ACHN (cell line): ENCODE measurements around the gene PDGFA.
A peak's percentile ranks its signal among the peaks of the same experiment; 100 is the strongest.

ENCODE experiments used
- DNase-seq: peaks from one replicate; pipeline ENCODE4 v3.0.0-alpha.2; 2015
- in situ Hi-C: cut with HindIII; loops from 2 replicates; pipeline ENCODE4 v1.10.0; 2017; ENCODE audit warnings: low sequenced_read_pairs, low pct_ligation_motif_present, low pct_unique_long_range_greater_than_20kb

The PDGFA gene

GRCh38 chr7:519484-520390, at the start of gene PDGFA:
Gene PDGFA (minus strand): TSS chr7:519846. CDS start chr7:519001, 845 bp downstream.
- peak; percentile 81 for DNase-seq
- in situ Hi-C loops, result no loop called here

GRCh38 chr7:568031-568951, 48.6 kb upstream of the PDGFA start:
- no peak for DNase-seq
- in situ Hi-C loops, result no loop called here

- in situ Hi-C loops, result no loop called here
Observed at GRCh38 chr7:567305-567883, 47.7 kb upstream of the PDGFA start.

GRCh38 chr7:566100-566499, 46.5 kb upstream of the PDGFA start:
- in situ Hi-C loops, result no loop called here
- no peak for DNase-seq

More at GRCh38 chr7:567305-567883, 47.7 kb upstream of the PDGFA start:
- no peak for DNase-seq

- no peak for DNase-seq
- in situ Hi-C loops, result no loop called here
Observed at GRCh38 chr7:564176-564865, 44.7 kb upstream of the PDGFA start.

GRCh38 chr7:563629-564170, 44.1 kb upstream of the PDGFA start:
- in situ Hi-C loops, result no loop called here
- DNase-seq, result no peak

GRCh38 chr7:562789-563628, 43.4 kb upstream of the PDGFA start:
- no peak for DNase-seq
- in situ Hi-C loops, result no loop called here

- no peak for DNase-seq
- in situ Hi-C loops, result no loop called here
Observed at GRCh38 chr7:562374-562675, 42.7 kb upstream of the PDGFA start.

GRCh38 chr7:561631-562373, 42.2 kb upstream of the PDGFA start:
- in situ Hi-C loops, result no loop called here
- peak; percentile 85 for DNase-seq

GRCh38 chr7:560966-561630, 41.5 kb upstream of the PDGFA start:
- in situ Hi-C loops, result no loop called here
- DNase-seq, result no peak

- in situ Hi-C loops, result no loop called here
- no peak for DNase-seq
Observed at GRCh38 chr7:559396-559705, 39.7 kb upstream of the PDGFA start.

- DNase-seq, result no peak
- in situ Hi-C loops, result no loop called here
Observed at GRCh38 chr7:557558-557881, 37.9 kb upstream of the PDGFA start.

GRCh38 chr7:556837-557557, 37.4 kb upstream of the PDGFA start:
- DNase-seq, result no peak
- in situ Hi-C loops, result no loop called here

GRCh38 chr7:556291-556826, 36.7 kb upstream of the PDGFA start:
- in situ Hi-C loops, result no loop called here
- no peak for DNase-seq

- no peak for DNase-seq
Observed at GRCh38 chr7:555551-556160, 36.0 kb upstream of the PDGFA start.

More at GRCh38 chr7:555551-556160, 36.0 kb upstream of the PDGFA start:
- in situ Hi-C loops, result no loop called here
